ENCODE measurements around the gene GALNT9.
"Not testable (repeated sequence)": the region's sequence is repeated elsewhere in the genome, so short reads cannot be mapped to it uniquely, and the experiment has no call there.

Gene GALNT9

GRCh38 chr12:132229193-132229760 is 100.1 kb downstream of the GALNT9 start:
- no peak for DNase-seq

GRCh38 chr12:132228476-132229192 is 100.8 kb downstream of the GALNT9 start:
- DNase-seq: no peak

GRCh38 chr12:132227782-132228475 is 101.5 kb downstream of the GALNT9 start:
- no peak for DNase-seq

- DNase-seq: no peak
These were observed 102.3 kb downstream of the GALNT9 start for GRCh38 chr12:132227118-132227517.

- DNase-seq: no peak
These were observed 102.8 kb downstream of the GALNT9 start for GRCh38 chr12:132226604-132227003.

- DNase-seq: no peak
These were observed 104.2 kb downstream of the GALNT9 start for GRCh38 chr12:132225214-132225613.

GRCh38 chr12:132224484-132224883 is 104.9 kb downstream of the GALNT9 start:
- DNase-seq: no peak

- no peak for DNase-seq
These were observed 106.6 kb downstream of the GALNT9 start for GRCh38 chr12:132222808-132223173.

- no peak for DNase-seq
These were observed 107.1 kb downstream of the GALNT9 start for GRCh38 chr12:132222096-132222807.

- DNase-seq: not testable (repeated sequence)
These were observed 109.6 kb downstream of the GALNT9 start for GRCh38 chr12:132219761-132220160.

GRCh38 chr12:132219323-132219722 is 110.1 kb downstream of the GALNT9 start:
- no peak for DNase-seq

- no peak for DNase-seq
These were observed 110.5 kb downstream of the GALNT9 start for GRCh38 chr12:132218915-132219314.

GRCh38 chr12:132218527-132218875 is 110.9 kb downstream of the GALNT9 start:
- DNase-seq: no peak

GRCh38 chr12:132217800-132218526 is 111.4 kb downstream of the GALNT9 start:
- no peak for DNase-seq

GRCh38 chr12:132217371-132217770 is 112.0 kb downstream of the GALNT9 start:
- DNase-seq: no peak

- no peak for DNase-seq
These were observed 112.9 kb downstream of the GALNT9 start for GRCh38 chr12:132216354-132216987.

GRCh38 chr12:132215299-132215989 is 113.9 kb downstream of the GALNT9 start:
- no peak for DNase-seq

GRCh38 chr12:132214891-132215290 is 114.5 kb downstream of the GALNT9 start:
- no peak for DNase-seq

- no peak for DNase-seq
These were observed 115.3 kb downstream of the GALNT9 start for GRCh38 chr12:132214161-132214476.

- DNase-seq: no peak
These were observed 115.8 kb downstream of the GALNT9 start for GRCh38 chr12:132213359-132214160.

GRCh38 chr12:132211816-132212215 is 117.6 kb downstream of the GALNT9 start:
- DNase-seq: no peak
